GM12878 (cell line): ENCODE results near the gene TMC6. TPM values are rescaled to one million over a fixed set of nuclear protein-coding genes. Genes with fewer than 3 reads are reported as not detected.

Experiments used
- ATAC-seq: fragments of 200-7000 bp; cut with Tn5 transposase; 3 replicates; pipeline ENCODE4 v1.9.1; 2020; ENCODE audit warnings: mild to moderate bottlenecking, moderate library complexity
- BruUV-seq: library from RNA; stranded (reverse); fragments of 400-500 nt; replicated peaks from 2 replicates; lab custom pipeline; 2021; lab: Mats Ljungman, UMichigan
- CTCF ChIA-PET: fragments of 300-600 bp; sonication (Branson Sonifier 250); formaldehyde crosslinking; extraction: SDS; loops from one replicate; lab custom pipeline; 2021; ENCODE audit warnings: inconsistent platforms; lab: Yijun Ruan, JAX
- POLR2A ChIA-PET: fragments of 350-600 bp; formaldehyde crosslinking; extraction: SDS; loops from one replicate; lab custom pipeline; 2021; ENCODE audit warnings: inconsistent platforms; lab: Charles Lee
- RAD21 ChIA-PET: fragments of 300-600 bp; sonication (Branson Sonifier 250); formaldehyde crosslinking; loops from one replicate; lab custom pipeline; 2023; ENCODE audit warnings: antibody characterized with exemption; ENCODE audit not compliant: unreplicated experiment; lab: Charles Lee
- SMC1A ChIA-PET: fragments of 300-600 bp; sonication (Branson Sonifier 250); formaldehyde crosslinking; loops from one replicate; lab custom pipeline; 2023; ENCODE audit not compliant: unreplicated experiment, uncharacterized antibody; lab: Charles Lee
- DNase-seq: peaks from one replicate; pipeline ENCODE4 v3.0.0-alpha.2; 2011; ENCODE audit warnings: low read depth, low spot score
- FAIRE-seq: peaks from 3 replicates; lab custom pipeline; 2011; peaks lifted over from hg19 to GRCh38; lab: Jason Lieb, UNC
- H2AFZ ChIP-seq: 2 replicates; pipeline ENCODE4 v1.6.0; 2011; ENCODE audit warnings: low read depth, low read length, control low read depth; ENCODE audit not compliant: control insufficient read depth
- H3K27ac ChIP-seq: 2 replicates; pipeline ENCODE4 v1.5.1; 2011; ENCODE audit warnings: control low read depth; ENCODE audit not compliant: control insufficient read depth, insufficient read depth
- H3K27me3 ChIP-seq, 2 experiments: replicated peaks in 1 of 2; 2 replicates each; pipeline versions ENCODE4 v1.6.0 to v1.6.1; 2011; ENCODE audit warnings: low read length in 1 of 2; ENCODE audit not compliant: control insufficient read depth in 2 of 2, insufficient read depth in 2 of 2
- H3K36me3 ChIP-seq, 2 experiments: 2 replicates each; pipeline ENCODE4 v1.5.1; 2011; ENCODE audit warnings: low read length in 1 of 2; ENCODE audit not compliant: control insufficient read depth in 2 of 2, insufficient read depth in 2 of 2
- H3K4me1 ChIP-seq: 2 replicates; pipeline ENCODE4 v1.6.1; 2011; ENCODE audit warnings: mild to moderate bottlenecking, low read length, moderate library complexity, mixed read lengths; ENCODE audit not compliant: control insufficient read depth, insufficient read depth
- H3K4me2 ChIP-seq: 2 replicates; pipeline ENCODE4 v1.6.0; 2011; ENCODE audit warnings: control low read depth; ENCODE audit not compliant: control insufficient read depth, insufficient read depth
- H3K4me3 ChIP-seq: fragments of 200-600 bp; sonication (generic); 2 replicates; pipeline ENCODE4 v1.5.1; 2016
- H3K79me2 ChIP-seq: 2 replicates; pipeline ENCODE4 v1.6.0; 2011; ENCODE audit warnings: low read length; ENCODE audit not compliant: control insufficient read depth, insufficient read depth
- H3K9ac ChIP-seq: 2 replicates; pipeline ENCODE4 v1.8.0; 2011; ENCODE audit warnings: low read length, control low read depth, mixed read lengths; ENCODE audit not compliant: control insufficient read depth, insufficient read depth
- H3K9me3 ChIP-seq: replicated peaks from 3 replicates; pipeline ENCODE4 v1.5.1; 2011; ENCODE audit warnings: mild to moderate bottlenecking, low read length; ENCODE audit not compliant: control insufficient read depth, insufficient read depth
- H4K20me1 ChIP-seq: 2 replicates; pipeline ENCODE4 v1.6.0; 2011; ENCODE audit not compliant: control insufficient read depth, insufficient read depth
- ASH2L ChIP-seq: fragments of 300-600, 200-600 bp; sonication (generic); IDR thresholded peaks from 2 replicates; pipeline ENCODE4 v1.6.1; 2017; ENCODE audit warnings: low read depth, mild to moderate bottlenecking, borderline replicate concordance
- CBFB ChIP-seq: IDR thresholded peaks from 2 replicates; pipeline ENCODE4 v1.6.1; 2016; ENCODE audit warnings: antibody characterized with exemption, low read depth
- CREM ChIP-seq: IDR thresholded peaks from 2 replicates; pipeline ENCODE4 v1.6.1; 2014; ENCODE audit warnings: antibody characterized with exemption, low read depth
- HDAC6 ChIP-seq: fragments of 200-600 bp; sonication (generic); IDR thresholded peaks from one replicate; pipeline ENCODE4 v1.8.0; 2017; ENCODE audit warnings: antibody characterized with exemption; ENCODE audit not compliant: unreplicated experiment
- NBN ChIP-seq: fragments of 450-650 bp; IDR thresholded peaks from 2 replicates; pipeline ENCODE4 v1.6.1; 2016
- NRF1 ChIP-seq: conservative IDR thresholded peaks from 2 replicates; pipeline ENCODE4 v1.6.1; 2011; ENCODE audit warnings: mild to moderate bottlenecking, low read depth, low read length, improper control_type of control experiment
- SRF ChIP-seq, 2 experiments: IDR thresholded peaks; 2 replicates each; pipeline ENCODE4 v1.6.1; 2011; ENCODE audit warnings: low read depth in 2 of 2, low read length in 2 of 2, mild to moderate bottlenecking in 1 of 2, moderate library complexity in 1 of 2
- SUZ12 ChIP-seq: fragments of 200-600 bp; sonication (generic); IDR thresholded peaks from one replicate; pipeline ENCODE4 v1.6.1; 2018; ENCODE audit warnings: antibody characterized with exemption, mild to moderate bottlenecking; ENCODE audit not compliant: unreplicated experiment
- USF1 ChIP-seq: IDR thresholded peaks from 2 replicates; pipeline ENCODE4 v1.6.1; 2011; ENCODE audit warnings: borderline replicate concordance, low read depth, mild to moderate bottlenecking, moderate library complexity, mixed read lengths, low read length; ENCODE audit not compliant: insufficient read depth; ENCODE audit errors: extremely low read length
- WGBS: methylation state at CpG from one replicate; pipeline ENCODE4 v1.1.6; 2016; ENCODE audit warnings: low lambda C conversion rate; ENCODE audit not compliant: insufficient replicate concordance, insufficient coverage; ENCODE audit errors: missing lambda C conversion rate; 5-methylcytosine and 5-hydroxymethylcytosine counted together
- in situ Hi-C: fragments of 300-500 bp; cut with MboI; formaldehyde crosslinking; loops from 9 replicates; pipeline ENCODE4 v1.14.3; 2018; ENCODE audit warnings: mixed read lengths
- intact Hi-C: fragments of 100-400 bp; cut with micrococcal nuclease; formaldehyde crosslinking; loops from one replicate; pipeline ENCODE4 v1.14.2; 2022; ENCODE audit not compliant: unreplicated experiment
- polyA plus RNA-seq, 11 experiments: library from polyadenylated mRNA; depleted of rRNA in 4 of 11; unstranded in 6 of 11; stranded (reverse) in 5 of 11; fragments of >200 nt; fragmentation: Nextera tagmentation in 4 of 11; fragmentation: Illumina TruSeq in 1 of 11; extraction: Ambion mirVana in 4 of 11; extraction: Trizol in 1 of 11; gene quantifications; 1 replicate in 1 of 11; 2 replicates in 10 of 11; pipeline versions ENCODE4 v1.2.1 to v1.2.3, GENCODE V29; 2011 to 2016; ENCODE audit warnings: inconsistent platforms in 2 of 11, missing spikeins in 2 of 11, low read depth in 1 of 11
- total RNA-seq, 4 experiments: library from RNA; depleted of rRNA in 3 of 4; stranded (reverse); fragments of >200 nt in 3 of 4; fragmentation: Illumina TruSeq in 1 of 4; extraction: Trizol in 1 of 4; gene quantifications; 2 replicates each; pipeline versions ENCODE4 v1.2.1 to v1.2.3, GENCODE V29; 2013 to 2021
- TF ChIP-seq, protein P1 (sequence below): IDR thresholded peaks from 2 replicates; pipeline ENCODE4 v1.6.1; 2011; ENCODE audit warnings: borderline replicate concordance, low read depth, mild to moderate bottlenecking, moderate library complexity, low read length; ENCODE audit not compliant: insufficient read depth, poor library complexity, severe bottlenecking

Gene TMC6
- total and polyA plus RNA-seq, 10 of the 15 experiments (the other 5 are each of a cell fraction or from before 2014, with no cell fraction given) = 1.9 to 232 (median 60.6) TPM

DNA sequence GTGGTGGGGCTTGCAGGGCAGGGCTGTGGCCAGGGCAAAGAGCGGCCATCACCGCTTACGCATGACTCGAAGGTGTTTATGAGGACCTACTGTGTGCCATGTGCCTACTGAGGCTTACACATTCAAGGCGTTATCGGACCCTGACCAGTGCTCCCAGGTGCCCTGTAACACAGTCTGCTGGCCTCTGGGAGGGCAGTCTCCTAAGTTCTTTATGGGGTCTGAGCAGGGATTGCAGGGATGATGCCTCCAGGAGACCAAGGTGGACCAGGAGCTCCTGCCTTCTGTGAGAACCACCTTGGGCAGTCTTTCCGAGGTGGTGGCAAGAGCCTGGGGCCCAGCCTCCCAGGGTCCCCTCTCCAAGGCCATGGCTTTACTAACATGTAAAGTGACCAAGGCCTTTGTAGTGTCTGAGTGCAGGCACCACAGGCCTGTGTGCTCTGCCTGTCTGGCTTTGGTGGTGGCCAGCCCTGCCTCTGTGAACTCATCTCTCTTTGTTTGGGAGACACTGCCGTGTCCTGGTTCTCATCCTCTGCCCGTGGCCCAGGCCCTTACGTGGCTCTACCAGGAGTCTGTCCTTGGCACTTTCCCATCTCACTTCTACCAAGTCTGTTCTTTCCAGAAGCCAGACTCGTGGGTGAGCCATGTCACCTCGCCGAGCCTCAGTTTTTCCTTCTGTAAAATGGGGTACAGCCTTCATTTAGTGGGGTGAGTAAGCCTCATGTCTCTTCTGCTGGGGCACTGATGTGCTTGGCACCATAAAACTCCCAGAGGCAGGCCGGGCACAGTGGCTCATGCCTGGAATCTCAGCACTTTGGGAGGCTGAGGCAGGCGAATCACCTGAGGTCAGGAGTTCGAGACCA is 36.4 kb upstream of the TMC6 start:
- FAIRE-seq (no peak), ATAC-seq (no peak), DNase-seq (no peak)
- Histone ChIP-seq H3K4me1 (peaks cover 20% of the 10 kb centered on the region), H3K4me2 (no peak overlapping the region), H3K9ac (no peak overlapping the region), H3K79me2 (peaks cover 21% of the 10 kb centered on the region), H3K27ac (no peak overlapping the region), H3K9me3 (no peaks in the 10 kb centered on the region), H4K20me1 (no peaks in the 10 kb centered on the region), H2AFZ (no peak overlapping the region), H3K36me3 (no peaks in the 10 kb centered on the region; a peak in 1 of 4 replicates), H3K27me3 (no peaks in the 10 kb centered on the region), H3K4me3 (no peak overlapping the region)
- ChIA-PET SMC1A (interaction anchor here (1.1 kb wide), 1 partner anchor 9 kb away, joined by 3 read pairs; no protein-coding TSS in a partner anchor), RAD21 (no interaction called here), CTCF (interaction anchor here (1.3 kb wide), 1 partner anchor 27 kb away, joined by 4 read pairs; no protein-coding TSS in a partner anchor), POLR2A (no interaction called here)
- 79% methylated on average over 16 of the region's 16 CpGs for WGBS
- in situ Hi-C loops (loop anchor here (25.0 kb wide), 1 partner anchor 1903 kb away; the partner anchor contains the start of gene UBALD2), intact Hi-C loops (no loop called here)
- no TSS peak for BruUV-seq
- TF ChIP-seq CBFB = no peak
- no peak for TF ChIP-seq ASH2L
- TF ChIP-seq, protein P1, sequence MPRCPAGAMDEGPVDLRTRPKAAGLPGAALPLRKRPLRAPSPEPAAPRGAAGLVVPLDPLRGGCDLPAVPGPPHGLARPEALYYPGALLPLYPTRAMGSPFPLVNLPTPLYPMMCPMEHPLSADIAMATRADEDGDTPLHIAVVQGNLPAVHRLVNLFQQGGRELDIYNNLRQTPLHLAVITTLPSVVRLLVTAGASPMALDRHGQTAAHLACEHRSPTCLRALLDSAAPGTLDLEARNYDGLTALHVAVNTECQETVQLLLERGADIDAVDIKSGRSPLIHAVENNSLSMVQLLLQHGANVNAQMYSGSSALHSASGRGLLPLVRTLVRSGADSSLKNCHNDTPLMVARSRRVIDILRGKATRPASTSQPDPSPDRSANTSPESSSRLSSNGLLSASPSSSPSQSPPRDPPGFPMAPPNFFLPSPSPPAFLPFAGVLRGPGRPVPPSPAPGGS = no peak
- no peak for TF ChIP-seq NRF1
- TF ChIP-seq SRF (IDR thresholded peaks at IDR 0.05; ENCODE audit: low read depth in 2 of 2, low read length in 2 of 2) = no peak
- no peak for TF ChIP-seq HDAC6
- TF ChIP-seq USF1 = no peak
- TF ChIP-seq NBN = no peak
- no peak for TF ChIP-seq SUZ12
- TF ChIP-seq CREM = no peak
